ENCODE data around the gene ANKRD34B.
"Not testable (repeated sequence)": the region's sequence is repeated elsewhere in the genome, so short reads cannot be mapped to it uniquely, and the experiment has no call there.

ANKRD34B gene

DNA sequence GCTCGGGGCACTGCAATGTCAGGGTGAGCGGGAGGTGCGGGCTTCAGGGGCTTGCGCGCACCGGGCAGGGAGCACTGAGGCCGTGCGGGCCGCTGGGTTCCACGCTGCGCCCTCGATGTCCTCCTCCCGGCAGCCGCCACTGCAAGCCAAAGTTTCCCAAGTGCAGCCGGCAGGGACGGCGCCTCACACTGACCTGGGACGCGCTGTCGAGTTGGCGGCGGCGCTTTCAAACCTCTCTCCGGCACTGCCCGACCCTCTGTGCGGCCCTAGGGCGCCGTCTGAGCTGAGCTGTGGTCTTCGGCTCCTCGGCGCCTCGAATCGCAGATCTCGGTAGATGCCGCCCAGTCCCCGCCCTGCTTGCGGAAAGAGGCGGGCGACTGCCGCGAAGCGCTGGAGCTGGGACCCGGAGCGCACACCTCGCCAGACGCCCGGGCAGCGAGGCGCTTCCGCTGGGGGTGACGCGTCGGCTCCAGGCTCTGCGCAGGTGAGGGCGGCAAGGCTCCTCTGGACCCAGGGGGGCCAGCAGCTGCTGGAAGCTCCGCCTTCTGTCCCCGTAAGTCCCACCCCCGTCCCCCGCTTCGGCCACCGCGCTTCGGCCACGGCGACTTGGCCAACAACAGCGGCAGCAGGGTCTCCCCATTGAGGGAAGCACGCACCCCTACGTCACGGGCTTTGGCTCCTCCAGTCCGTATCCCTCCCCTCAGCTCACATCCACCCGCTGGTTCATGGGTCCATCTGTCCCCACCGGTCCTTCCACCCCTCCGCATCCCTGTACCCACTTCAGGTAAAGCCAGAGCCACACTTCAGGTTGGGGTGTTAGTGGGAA, at the start of gene ANKRD34B:
Gene ANKRD34B, minus strand, starts transcription at position 320 of the 826 bp plus-strand sequence. CDS start 10,261 bp downstream, outside the sequence.
- DNase-seq: no peak

- no peak for DNase-seq
Observed at GRCh38 chr5:80619086-80619485, 49.0 kb upstream of the ANKRD34B start.

DNA sequence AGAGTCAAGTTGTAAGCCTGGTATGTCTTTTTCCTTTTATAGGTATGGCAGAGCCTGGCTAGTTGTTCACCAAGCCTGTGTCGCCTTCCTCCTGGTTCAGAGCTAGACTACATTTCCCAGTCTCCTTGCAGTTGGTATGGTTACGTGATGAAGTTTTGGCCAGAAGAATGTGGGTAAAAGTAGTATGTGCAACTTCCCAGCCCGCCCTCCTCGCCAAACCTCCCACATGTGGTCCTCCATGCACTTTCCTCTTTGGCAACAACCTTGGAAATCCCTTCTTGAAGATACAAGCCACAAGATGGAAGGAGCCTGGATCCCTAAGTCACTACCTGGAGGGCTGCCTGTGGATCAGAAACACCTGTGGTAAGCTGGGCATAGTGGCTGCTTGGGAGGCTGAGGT, 48.4 kb upstream of the ANKRD34B start:
- no peak for DNase-seq

DNA sequence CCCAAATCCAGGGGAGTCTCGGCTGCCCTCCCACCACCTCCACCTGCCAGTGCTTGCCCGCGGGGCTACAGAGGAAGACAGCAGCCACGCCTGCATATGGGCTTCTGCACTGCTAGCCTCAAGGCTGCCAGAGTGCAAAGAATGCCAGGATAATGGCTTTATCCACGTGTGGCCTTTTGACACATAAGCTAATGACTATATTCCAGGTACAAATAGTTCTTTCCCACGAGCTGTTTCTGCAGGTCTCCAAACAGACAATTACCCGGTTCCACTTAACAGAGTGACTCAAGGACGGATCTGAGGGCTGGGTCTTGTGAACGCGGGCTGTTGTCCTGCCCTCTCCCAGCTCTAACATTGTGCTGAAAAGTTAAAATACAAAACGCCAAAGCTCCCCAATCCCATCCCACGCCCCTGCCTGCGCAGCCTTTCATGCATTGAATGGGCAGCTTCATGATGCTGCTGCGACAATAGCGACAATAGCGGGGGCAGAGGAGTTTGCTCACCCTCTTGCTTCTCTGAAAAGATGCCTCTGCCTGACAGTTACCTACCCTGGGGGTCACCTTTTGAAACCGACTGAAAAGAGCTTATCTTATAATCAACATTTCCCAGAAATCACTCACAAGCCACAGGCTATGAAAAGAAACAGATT, 45.3 kb upstream of the ANKRD34B start:
- DNase-seq: no peak

DNA sequence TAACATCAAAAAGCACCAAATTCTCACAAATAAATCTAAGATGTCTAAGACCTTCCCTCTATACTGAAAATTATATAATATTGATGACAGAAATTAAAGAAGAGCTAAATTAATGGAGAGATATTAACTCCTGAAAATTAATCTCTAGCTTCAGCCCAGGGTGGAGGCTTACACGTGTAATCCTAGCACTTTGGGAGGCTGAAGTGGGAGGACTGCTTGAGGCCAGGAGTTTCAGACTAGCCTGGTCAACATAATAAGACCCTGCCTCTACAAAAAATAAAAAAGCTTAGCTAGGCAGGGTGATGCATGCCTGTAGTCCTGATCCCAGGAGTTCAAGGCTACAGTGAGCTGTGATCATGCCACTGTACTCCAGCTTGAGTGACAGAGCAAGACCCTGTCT, 39.6 kb upstream of the ANKRD34B start:
- no peak for DNase-seq

DNA sequence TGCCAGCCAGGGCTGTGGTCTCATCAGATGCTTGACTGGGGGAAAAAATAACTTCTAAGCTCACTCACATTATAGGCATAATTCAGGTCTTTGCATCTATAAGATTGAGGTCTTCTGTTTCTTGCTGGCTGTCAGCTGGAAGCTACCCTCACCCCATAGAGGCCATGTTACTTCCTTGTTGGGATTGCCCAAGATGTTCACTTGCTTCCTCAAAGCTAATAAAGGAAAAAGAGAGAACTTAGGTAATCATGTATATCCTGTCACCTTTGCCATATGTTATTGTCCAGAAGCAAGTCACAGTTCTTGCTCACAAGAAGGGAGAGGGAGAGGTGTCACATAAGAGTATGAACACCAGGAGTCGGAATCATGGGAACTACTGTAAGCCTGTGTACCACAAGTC, 38.7 kb upstream of the ANKRD34B start:
- DNase-seq: no peak

- no peak for DNase-seq
Observed at GRCh38 chr5:80607832-80608231, 37.8 kb upstream of the ANKRD34B start.

DNA sequence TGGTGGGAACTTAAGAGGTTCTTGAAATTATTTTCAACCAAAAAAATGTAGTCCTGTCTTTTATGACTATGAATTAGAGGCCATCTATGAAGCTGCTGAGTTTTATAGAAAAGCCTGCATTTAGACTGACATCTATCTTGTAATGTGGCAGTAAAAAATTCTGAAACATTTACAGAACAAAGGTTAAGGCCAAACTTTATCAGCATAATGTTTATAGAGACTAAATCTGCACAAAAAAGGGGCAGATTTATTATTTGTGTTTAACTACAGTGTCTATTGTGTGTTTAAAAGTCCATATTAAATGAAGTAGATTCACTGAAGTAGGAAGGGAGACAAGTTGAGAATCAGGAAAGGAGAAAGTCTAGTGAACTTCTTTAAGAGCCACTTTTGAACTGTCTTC, 37.3 kb upstream of the ANKRD34B start:
- DNase-seq: no peak

GRCh38 chr5:80600943-80601693, 31.0 kb upstream of the ANKRD34B start:
- no peak for DNase-seq

GRCh38 chr5:80597500-80597899, 27.4 kb upstream of the ANKRD34B start:
- DNase-seq: no peak

DNA sequence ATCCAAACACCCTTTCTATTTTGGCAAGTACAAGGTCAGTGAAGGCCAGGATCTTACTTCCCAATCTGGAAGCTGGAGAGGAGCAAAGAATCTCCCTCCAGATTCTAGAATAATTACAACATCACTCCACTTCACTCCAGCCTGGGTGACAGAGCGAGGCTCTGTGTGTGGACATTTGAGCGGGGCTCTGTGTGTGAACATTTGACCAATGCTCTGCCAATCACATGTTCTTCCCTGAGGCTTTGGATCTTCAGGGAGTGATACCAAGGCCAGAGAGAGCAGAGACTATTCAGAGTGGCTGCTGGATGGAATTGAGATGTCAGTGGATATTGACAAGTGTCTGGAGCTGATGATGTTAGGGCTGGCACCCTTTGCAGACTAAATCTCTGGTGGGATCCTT, 24.7 kb upstream of the ANKRD34B start:
- no peak for DNase-seq

GRCh38 chr5:80592761-80593160, 22.7 kb upstream of the ANKRD34B start:
- no peak for DNase-seq

GRCh38 chr5:80592105-80592504, 22.0 kb upstream of the ANKRD34B start:
- DNase-seq: no peak

DNA sequence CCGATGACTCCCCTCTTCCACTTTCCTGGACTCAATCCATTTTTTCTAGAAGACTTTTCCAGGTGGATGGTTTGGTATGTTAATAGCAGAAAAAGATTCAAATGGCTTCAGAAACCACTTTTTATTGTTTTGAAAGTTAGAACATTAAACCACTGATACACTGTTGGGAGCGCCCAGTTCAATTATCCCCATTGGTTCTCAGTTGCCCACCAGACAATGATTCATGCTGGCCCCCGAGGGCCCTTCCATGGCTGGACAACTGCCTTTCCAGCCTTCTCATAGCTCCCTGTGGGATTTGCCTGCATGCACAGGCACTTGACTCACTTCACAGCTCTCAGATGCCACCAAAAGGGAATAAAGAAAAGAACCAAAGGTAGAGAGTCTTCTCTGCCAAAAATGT, 21.3 kb upstream of the ANKRD34B start:
- peak; percentile 73 for DNase-seq

GRCh38 chr5:80590766-80591165, 20.7 kb upstream of the ANKRD34B start:
- no peak for DNase-seq

- DNase-seq: no peak
Observed at GRCh38 chr5:80588858-80589540, 18.9 kb upstream of the ANKRD34B start.

DNA sequence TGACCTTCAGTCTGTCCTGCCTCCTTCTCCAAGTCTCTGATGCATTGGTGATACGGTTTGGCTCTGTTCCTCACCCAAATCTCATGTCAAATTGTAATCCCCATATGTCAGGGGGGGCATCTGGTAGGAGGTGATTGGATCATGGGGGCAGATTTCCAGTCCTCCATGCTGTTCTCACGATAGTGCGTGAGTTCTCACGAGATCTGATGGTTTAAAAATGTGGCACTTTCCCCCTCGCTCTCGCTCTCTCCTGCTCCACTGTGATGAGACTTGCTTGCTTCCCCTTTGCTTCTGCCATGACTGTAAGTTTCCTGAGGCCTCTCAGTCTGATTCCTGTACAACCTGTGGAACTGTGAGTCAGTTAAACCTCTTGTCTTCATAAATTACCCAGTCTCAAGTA, 14.7 kb upstream of the ANKRD34B start:
- no peak for DNase-seq

DNA sequence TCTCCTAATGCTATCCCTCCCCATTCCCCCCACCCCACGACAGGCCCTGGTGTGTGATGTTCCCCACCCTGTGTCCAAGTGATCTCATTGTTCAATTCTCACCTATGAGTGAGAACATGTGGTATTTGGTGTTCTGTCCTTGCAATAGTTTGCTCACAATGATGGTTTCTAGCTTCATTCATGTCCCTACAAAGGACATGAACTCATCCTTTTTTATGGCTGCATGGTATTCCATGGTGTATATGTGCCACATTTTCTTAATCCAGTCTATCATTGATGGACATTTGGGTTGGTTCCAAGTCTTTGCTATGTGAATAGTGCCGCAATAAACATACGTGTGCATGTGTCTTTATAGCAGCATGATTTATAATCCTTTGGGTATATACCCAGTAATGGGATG, 10.2 kb upstream of the ANKRD34B start:
- not testable (repeated sequence) for DNase-seq

DNA sequence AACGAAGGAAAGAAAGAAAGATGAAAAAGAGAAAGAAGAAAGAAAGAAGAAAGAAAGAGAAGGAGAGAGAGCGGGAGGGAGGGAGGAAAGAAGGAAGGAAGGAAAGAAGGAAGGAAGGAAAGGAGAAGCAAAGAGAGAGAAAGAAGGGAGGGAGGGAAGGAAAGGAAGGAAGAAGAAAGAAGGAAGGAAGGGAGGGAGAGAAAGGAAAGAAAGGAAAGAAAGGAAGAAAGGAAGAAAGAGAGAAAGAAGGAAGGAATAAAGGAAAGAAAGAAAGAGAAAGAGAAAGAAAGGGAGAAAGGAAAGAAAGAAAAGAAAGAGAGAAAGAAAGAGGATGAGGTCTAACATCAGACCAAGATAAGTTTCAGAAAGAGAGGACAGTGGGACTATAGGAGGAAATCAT, 9.0 kb upstream of the ANKRD34B start:
- DNase-seq: no peak

- no peak for DNase-seq
Observed at GRCh38 chr5:80577707-80578106, 7.6 kb upstream of the ANKRD34B start.

DNA sequence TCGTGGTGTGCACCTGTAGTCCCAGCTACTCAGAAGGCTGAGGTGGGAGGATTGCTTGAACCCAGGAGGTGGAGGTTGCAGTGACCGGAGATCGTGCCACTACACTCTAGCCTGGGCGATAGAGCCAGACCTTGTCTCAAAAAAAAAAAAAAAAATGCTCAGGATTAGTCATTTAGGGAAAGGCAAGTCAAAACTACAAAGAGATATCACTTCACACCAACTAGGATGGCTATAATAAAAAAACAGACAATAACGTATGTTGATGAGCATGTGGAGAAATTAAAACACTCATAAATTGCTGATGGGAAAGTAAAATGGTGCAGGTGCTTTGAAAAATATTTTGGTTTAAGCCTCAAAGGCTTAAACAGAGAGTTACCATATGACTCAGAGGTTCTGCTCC, 6.3 kb upstream of the ANKRD34B start:
- DNase-seq: no peak

- no peak for DNase-seq
Observed at GRCh38 chr5:80573062-80573461, 3.0 kb upstream of the ANKRD34B start.

Data from T1000 (cell line).